HG03565 (cell line): ENCODE results near the gene SREBF2.
"Not testable (repeated sequence)": the region's sequence is repeated elsewhere in the genome, so short reads cannot be mapped to it uniquely, and the experiment has no call there.

Experiments
- ATAC-seq: cut with Tn5 transposase; IDR thresholded peaks from one replicate; pipeline ENCODE4 v1.9.1; 2021; ENCODE audit warnings: mild to moderate bottlenecking, moderate library complexity; ENCODE audit not compliant: unreplicated experiment

SREBF2 gene

DNA sequence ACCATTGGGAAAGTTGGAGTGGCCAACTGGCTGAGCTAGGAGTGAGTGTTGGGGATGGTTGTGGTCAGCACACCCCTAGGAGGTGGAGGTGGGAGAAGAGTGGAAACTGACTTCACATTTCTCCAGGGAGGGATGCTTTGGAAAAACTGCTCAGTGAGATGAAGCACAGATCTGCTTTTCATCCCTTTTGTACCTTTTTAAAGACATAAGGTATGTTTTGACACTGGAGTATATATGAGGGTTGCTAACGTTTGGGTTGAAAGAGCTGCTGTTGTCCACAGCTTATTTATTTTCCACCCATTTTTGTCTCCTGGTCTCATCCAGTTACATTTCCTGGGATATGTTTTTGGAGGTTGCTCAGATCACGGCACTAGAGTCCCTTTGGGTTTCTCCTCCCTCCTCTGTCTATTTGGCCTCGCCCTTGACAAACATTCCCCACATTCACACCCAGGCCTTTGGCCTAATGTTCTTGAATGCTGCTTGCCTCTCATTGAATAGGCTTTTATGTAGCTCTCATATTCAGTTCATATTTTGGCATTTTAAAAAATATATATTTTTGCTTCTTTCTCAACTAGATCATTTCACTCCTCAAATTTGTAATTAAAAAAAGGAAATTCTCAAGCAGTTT is 8.3 kb downstream of the SREBF2 start:
- no peak for ATAC-seq

DNA sequence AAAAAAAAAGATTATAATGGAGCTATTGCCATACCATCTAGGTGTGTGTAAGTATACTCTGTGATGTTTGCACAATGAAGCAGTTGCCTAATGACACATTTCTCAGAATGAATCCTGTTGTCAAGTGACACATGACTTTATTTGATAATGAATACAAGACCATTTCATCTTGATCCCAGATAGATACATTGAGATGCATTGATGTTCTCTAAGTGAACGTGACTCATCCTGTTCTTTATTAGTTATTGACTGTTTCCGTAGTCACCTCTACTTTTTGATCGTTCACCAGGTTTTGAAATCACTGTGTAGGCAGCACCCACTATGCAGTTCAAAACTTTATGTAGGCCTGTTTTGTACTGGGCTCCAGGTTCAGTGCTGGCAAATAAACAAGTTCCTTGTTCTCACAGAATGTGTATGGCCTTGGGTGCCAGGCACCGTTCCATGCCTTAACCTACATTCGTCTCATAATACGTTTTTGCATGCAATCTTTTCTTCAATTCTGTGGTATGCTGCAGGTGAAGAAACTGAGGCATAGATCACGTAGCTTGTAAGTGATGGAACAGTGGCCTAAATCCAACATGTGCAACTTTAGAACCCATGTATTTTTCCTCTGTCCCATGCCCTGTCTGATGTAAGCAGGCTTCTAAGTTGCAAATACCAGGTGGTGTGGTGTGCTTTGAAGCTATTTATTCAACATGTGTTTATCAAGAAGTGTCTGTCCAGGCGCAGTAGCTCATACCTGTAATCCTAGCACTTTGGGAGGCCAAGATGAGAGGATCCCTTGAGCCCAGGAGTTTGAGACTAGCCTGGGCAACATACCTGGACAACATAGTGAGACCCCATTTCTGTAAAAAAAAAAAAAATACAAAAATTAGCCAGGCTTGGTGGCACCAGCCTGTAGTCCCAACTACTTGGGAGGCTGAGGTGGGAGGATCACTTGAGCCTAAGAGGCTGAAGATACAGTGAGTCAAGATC is 10.4 kb downstream of the SREBF2 start:
- ATAC-seq, result no peak

DNA sequence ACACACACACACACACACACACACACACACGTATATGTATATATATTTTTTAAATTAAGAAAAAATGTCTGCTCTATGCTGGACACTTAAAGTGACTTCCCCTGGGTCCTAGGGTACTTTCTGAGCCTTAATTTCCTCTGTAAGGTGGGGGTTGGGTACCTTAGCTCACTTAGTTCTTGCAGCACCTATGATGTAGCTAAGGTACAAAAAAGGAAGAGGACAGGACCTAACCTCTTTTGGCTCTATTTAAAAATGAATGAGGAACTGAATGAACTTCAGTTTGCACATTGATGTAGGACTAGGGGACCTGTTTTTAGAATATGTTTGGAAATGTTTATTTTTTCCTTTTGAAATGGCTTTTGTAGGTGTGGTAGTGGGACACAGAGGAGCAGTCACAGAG is 11.1 kb downstream of the SREBF2 start:
- ATAC-seq, result no peak

DNA sequence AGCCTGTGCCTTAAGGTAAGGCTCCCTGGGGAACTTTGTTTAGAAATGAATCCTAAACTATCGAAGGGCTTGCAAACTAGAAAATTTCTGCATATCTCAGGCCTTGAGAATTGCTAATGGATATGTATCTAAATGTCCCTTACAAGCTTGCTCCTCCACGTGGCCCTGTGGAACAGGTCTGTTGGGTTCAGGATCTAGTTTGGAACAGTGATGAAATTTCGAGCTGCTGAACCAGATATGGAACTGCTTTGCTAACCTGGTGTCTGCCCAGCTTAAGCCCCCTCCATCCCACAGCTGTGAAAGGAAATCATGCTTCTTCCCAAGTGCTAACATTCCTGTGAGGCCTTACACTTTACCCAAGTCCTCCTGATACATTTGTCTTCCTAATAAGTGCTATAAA is 11.6 kb downstream of the SREBF2 start:
- no peak for ATAC-seq

DNA sequence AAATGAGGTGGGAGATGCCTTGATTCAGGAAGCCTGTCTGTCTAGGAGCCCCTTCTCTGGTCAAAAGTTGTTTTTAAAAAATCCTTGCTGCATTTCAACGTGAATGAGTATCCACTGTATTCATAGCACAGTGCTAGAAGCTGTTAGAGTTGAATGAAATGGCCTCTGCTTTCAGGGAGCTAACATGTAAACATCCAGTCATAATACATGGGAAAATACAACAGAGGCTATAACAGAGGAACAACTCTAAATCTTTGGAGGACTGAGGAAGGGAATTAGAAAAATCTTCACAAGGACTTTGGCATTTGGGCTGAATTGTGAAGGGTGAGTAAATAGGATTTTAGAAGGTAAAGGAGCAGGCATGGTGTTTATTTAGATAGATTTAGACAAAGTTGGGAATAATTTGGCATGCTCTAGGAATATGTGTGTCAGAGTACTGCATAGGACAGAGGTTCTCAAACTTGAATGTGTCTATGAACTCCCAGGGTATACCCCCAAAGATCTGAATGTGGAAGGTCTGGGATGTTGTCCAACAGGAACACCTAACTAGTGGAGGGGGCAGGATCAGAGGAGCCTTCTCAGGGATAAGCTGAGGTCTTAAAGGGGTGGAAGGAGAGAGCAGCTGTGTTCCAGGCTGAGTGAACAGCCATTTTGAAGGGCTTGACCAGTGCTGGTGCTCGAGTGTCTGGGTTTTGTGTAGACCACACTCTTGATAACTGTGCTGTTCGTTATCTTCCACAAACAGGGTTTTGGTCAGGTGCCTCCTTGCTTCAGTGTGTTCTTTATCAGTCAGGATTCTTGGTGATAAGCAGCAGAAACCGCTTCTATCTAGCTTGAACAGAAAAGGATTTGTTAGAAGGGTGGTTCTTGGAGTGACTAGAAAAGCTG is 12.7 kb downstream of the SREBF2 start:
- ATAC-seq, result no peak

DNA sequence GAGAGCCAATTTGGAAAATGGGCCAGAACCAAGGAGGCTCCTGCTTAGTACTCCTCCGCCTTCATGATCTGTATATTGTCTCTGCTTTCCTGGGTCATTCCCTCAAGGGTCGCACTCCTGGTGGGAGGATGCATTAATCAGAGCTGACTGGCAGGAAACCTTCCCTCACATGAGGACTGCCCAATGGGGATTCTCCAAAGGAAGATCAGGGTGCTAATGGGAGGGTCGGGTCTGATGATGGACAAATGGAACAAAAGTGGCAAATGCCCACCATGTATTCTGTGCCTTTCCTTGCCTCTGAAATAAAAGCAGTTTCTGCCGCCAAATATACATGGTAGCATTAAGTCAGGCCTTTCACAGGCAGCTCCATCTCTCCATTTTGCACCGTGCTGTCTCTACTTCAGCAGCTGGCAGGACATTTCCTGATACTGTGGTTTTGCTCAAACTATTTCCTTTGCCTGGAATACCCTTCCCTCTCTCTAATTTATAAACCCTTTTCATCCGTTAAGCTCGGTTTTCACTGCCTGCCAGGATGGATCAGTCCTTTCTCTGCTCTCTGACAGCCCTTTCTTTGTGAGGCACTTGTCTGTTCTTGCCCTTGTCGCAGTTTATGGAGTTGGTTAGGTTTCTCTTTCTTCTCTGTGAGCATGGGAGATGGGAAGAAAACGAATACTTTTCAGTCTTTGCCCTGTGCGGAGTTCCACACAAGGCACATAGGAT is 13.5 kb downstream of the SREBF2 start:
- ATAC-seq, result no peak

DNA sequence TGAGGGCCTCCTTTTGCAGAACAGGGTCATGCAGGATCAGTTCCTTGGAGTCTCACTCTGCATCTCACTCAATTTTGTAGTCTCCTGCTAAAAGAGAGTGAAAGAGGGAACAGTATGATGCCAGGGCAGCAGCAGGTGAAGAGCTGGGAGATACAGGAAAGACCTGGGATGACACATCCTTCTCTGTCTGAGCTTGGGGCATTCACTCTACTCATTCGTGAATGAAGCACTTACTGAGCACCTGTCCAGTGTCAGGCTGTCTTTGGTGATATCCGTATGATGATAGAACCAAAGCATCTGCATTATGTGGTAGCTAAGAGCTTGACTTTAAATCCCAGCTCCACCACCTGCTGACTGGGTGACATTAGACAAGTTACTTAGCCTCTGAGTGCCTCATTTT is 14.4 kb downstream of the SREBF2 start:
- ATAC-seq, result no peak

DNA sequence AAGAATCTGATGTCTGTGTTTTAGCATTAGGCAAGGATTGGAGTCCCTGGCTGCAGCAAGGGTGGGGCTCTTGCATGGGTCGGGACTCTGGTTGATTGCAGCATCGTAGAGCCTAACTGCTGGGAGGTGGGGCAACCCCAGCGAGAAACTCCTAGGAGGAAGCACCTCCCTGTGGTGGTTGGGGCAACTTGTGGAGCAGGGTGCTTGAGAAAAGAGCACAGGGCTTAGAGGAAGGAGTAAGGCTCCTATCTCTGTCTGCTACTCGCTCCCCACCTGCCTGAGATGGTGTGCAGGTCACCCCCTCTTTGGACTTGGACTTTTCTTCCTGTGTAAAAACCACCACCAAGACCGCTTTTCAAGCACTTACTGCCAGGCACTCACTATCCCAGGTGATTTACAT is 15.6 kb downstream of the SREBF2 start:
- no peak for ATAC-seq

DNA sequence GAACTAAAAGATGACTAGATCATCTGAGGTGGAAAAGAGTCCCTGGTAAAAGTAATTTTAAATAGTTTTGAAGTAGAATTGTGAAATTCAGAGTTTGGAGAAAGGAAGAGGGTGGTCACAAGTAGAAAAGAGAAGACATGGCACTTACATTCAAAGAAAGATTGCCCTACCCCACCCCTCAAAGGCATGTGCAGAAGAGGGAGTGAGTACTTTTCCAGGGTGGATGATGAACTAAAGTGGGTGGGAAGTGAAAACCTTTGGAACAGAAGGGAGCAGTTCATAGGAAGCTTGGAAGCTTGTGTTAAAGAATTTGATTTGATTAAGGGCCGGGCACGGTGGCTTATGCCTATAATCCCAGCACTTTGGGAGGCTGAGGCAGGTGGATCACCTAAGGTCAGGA is 23.6 kb downstream of the SREBF2 start:
- no peak for ATAC-seq

DNA sequence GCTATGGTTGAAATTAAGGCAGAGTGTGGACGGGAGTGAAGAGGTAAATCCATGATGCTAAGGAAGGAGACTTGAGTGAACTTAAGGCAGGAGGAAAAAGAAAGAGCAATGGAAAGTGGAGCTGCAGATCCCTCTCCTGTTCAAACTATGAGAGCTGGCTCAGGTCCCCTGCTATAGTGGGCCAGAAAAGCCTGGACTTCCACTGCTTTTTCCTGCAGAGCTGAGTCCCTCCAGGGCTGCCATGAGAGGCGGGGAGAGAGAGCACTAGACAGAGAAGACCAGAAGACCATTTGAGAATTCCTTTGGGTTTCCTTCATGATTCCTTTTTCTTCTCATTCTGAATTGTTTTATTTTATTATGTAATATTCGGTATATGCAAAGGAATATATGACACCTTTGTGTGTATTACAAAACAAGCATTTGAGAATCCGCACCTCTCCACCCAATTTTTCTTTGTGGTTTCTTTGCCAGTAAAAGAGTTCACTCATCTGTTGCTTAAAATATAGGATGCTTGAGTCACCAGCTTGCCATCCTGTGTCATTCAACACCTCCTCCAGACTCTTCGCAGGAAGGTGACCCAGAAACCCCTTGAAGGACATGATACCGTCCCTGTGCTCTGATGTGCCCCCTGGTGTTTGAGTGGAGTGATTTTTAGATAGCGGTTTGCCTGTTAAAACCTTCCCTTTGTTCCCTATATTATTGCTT is 24.4 kb downstream of the SREBF2 start:
- no peak for ATAC-seq

DNA sequence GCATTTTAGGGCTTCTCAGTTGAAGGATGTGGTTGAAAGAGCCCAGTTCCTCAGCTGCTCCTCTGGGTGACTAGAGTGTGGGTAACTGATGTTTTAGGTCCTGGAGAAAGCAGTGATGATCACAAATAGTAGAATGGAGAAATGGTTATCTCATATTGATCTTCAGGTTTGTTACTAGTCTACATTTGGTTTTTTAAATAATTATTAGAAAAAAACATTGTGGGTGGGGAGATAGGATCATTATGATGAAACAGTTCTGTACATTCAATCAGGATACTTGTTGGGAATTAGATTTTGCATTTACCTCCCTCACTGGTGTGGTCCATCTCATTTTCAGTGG is 24.9 kb downstream of the SREBF2 start:
- ATAC-seq, result no peak

DNA sequence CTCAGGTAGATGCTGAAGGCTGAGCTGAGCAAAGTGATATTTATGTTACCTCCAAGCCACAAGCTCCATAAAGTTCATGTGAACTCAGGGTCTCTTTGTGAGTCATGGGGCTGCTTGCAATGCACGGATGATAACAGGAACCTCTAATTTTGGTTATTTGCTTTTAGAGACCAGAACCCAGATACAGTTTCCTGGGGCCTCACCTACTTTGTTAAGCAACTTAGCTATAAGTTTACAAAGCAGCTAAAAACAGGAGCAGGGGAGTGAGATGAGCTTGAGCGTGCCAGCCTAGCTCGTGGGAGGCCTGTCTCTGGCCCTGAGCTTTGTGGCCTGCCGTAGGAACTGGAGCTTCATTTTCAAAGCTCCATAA is 29.2 kb downstream of the SREBF2 start:
- peak; percentile 27 for ATAC-seq

DNA sequence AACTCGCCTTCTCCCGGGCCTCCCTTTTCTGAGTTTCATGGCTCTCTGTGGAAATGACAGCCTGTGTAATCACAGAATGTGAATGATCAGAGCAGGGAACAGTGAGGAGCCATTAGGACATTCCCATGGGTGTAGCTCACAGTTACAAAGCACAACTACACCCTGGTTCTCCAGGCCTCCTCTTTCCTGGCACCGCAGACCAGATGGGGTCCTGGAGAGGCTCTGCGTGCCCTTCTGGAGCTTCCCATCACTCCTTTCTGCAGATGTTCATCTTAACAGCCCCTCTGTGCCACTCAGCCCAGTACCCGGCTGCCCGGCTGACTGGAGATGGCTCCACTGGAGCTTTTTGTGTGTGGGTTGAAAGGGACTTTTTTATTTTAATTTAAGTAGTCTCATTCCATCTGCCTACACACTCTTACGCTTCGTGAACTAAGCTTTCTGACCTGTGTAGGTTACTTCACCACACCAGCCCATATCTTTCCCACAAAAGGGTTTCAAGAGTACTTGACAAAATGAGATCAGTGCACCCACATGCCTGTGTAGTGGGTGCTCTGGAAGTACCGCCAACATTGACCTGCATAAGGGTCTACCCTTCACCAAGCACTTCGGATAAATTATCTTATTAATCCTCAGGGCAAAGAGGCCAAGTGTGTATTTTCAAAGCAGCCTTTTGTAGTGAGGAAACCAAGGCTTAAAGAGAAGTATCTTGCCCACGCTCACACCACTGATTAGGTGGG is 29.8 kb downstream of the SREBF2 start:
- ATAC-seq, result peak; percentile 54

DNA sequence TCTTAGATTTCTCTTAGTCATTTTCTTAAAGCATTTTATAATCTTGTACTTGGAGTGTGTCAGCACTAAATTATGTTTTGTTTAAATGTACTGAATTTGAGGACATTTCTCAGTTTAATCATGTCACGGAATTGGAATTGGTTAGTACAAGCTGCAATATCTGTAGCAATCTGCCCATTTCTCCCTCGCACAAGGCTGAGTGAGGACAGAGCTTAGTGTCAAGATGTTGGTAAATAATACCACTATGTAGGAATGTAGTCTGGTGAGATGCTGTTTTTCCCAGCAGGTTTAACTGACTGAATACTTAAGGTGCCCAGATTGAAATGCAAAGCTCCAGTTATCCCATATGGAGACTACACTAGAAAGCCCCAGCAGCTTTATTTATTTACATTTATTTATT is 30.6 kb downstream of the SREBF2 start:
- ATAC-seq, result no peak

DNA sequence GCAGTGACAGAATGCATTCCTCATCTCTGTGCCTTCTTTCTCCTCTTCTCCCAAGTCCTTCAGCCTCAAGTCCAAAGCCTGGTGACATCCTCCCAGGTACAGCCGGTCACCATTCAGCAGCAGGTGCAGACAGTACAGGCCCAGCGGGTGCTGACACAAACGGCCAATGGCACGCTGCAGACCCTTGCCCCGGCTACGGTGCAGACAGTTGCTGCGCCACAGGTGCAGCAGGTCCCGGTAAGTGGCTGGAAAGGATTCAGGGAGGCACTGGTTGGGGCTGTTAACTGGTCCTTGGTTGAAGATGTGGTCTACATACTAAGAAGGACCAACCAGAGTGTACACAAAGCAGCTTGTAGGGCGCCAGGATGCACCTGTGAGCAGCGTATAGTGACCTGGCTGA is 35.7 kb downstream of the SREBF2 start:
- no peak for ATAC-seq

DNA sequence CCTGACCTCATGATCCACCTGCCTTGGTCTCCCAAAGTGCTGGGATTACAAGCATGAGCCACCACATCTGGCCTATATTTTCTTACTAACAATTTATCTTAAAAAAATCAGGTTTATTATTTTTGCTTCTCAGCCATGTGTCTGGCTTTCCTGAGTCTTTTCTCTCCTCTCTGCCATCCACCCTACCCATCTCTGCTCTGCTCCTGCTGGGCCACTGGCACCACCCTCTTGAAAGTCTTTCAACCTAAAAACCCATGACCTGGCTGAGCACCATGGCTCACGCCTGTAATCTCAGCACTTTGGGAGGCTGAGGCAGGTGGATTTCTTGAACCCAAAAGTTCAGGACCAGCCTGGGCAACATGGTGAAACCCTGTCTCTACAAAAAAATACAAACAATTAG is 37.2 kb downstream of the SREBF2 start:
- not testable (repeated sequence) for ATAC-seq

DNA sequence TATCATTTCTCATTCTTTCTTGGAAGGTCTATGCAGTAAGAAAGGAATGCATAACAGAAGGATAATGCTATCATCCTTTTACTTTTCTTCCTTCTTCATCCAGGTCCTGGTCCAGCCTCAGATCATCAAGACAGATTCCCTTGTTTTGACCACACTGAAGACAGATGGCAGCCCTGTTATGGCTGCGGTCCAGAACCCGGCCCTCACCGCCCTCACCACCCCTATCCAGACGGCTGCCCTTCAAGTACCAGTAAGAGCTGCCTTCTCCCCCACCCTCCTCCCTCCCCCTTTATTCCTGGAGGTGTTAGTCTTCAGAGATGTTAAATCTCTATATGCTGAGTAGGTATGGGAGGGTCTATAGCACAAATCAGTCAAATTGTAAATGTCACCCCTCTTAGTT is 37.9 kb downstream of the SREBF2 start:
- ATAC-seq, result no peak

DNA sequence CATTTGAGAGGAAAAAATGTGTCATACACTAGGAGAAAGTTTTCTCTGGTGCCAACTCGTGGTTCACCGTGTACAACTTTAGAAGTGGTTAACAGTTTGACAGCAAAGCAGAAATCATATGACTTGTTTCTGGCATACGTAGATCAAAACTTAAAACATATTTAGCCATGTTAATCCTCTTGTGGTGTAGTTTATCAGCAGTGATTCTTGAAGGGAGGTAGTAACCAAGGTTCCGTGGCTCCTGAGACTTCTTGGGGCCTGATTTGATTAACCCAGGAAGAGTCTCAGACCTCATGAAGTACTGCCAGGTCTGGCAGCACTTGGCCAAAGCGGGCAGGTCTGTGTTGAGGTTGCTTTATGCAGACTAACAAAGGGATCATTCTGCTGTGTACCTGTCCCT is 40.5 kb downstream of the SREBF2 start:
- ATAC-seq, result no peak

DNA sequence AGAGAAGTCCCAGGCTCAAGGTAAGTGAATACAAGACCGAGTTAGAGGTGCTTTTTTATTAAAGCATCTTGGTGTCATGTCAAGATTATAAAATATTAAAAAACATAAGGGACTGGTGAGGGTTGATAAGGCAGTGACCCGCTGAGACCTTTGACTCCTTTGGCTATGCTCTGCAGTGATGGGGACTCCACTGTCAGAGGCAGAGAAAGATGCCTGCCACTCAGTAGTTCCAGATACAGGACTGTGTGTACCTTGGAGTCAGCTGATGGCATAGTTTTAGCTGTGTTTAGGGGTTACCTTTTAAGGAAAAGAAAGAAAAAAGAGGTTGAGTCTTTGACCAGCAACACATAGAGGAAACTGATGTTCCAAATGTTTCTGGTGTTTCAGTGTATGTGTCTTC is 41.2 kb downstream of the SREBF2 start:
- ATAC-seq, result no peak
